CD14-positive monocyte (primary cell): ENCODE measurements around the gene STRAP. TPM values are rescaled to one million over a fixed set of nuclear protein-coding genes. Genes with fewer than 3 reads are reported as not detected.
A peak's percentile ranks its signal among the peaks of the same experiment; 100 is the strongest.

ENCODE experiments used
- DNase-seq, 3 donors: peaks; one replicate each; pipeline ENCODE4 v3.0.0-alpha.2; 2011 to 2022
- H2AFZ ChIP-seq: 2 replicates; pipeline ENCODE4 v1.6.0; 2012; ENCODE audit warnings: mild to moderate bottlenecking, low read depth, low read length, inconsistent platforms; ENCODE audit not compliant: insufficient read depth, poor library complexity, severe bottlenecking
- H3K27ac ChIP-seq, 2 donors: 1 replicate in 1 of 2; 2 replicates in 1 of 2; pipeline ENCODE4 v1.5.1; 2012 to 2013; ENCODE audit warnings: low read length in 2 of 2, control low read depth in 1 of 2, inconsistent platforms in 1 of 2, low read depth in 1 of 2, mild to moderate bottlenecking in 1 of 2
- H3K27me3 ChIP-seq, 2 donors: one replicate each; pipeline versions ENCODE4 v1.6.0 to v1.6.1; 2011 to 2013; ENCODE audit warnings: low read length in 2 of 2; ENCODE audit not compliant: control insufficient read depth in 2 of 2, insufficient read depth in 2 of 2
- H3K36me3 ChIP-seq, 2 donors: replicated peaks in 1 of 2; 1 replicate in 1 of 2; 2 replicates in 1 of 2; pipeline versions ENCODE4 v1.5.1 to v1.6.1; 2012 to 2013; ENCODE audit warnings: low read length in 2 of 2, control low read depth in 1 of 2, inconsistent platforms in 1 of 2, mild to moderate bottlenecking in 1 of 2; ENCODE audit not compliant: insufficient read depth in 2 of 2, control insufficient read depth in 1 of 2
- H3K4me1 ChIP-seq, 2 donors: 1 replicate in 1 of 2; 2 replicates in 1 of 2; pipeline versions ENCODE4 v1.5.1 to v1.6.1; 2012 to 2013; ENCODE audit warnings: low read length in 2 of 2, control low read depth in 1 of 2, inconsistent platforms in 1 of 2, mild to moderate bottlenecking in 1 of 2, moderate library complexity in 1 of 2; ENCODE audit not compliant: insufficient read depth in 2 of 2, control insufficient read depth in 1 of 2
- H3K4me2 ChIP-seq: replicated peaks from 2 replicates; pipeline ENCODE3; 2012; ENCODE audit warnings: low read length, moderate library complexity, mild to moderate bottlenecking; ENCODE audit not compliant: poor library complexity, severe bottlenecking; ENCODE audit errors: extremely low read depth
- H3K4me3 ChIP-seq, 3 experiments: fragments of 200-600 bp in 1 of 3; sonication (generic) in 1 of 3; replicated peaks in 1 of 3; 1 replicate in 2 of 3; 2 replicates in 1 of 3; pipeline ENCODE4 v1.5.1; 2011 to 2013; ENCODE audit warnings: low read length in 3 of 3, mild to moderate bottlenecking in 3 of 3, control low read depth in 2 of 3, low read depth in 2 of 3, inconsistent platforms in 1 of 3, moderate library complexity in 1 of 3
- H3K79me2 ChIP-seq: 2 replicates; pipeline ENCODE4 v1.6.0; 2012; ENCODE audit warnings: mild to moderate bottlenecking, control low read depth, inconsistent platforms, low read length, moderate library complexity; ENCODE audit not compliant: insufficient read depth
- H3K9ac ChIP-seq: 2 replicates; pipeline ENCODE4 v1.6.0; 2017; ENCODE audit warnings: low read length, mild to moderate bottlenecking; ENCODE audit not compliant: insufficient read depth, poor library complexity, severe bottlenecking
- H3K9me3 ChIP-seq, 2 donors: replicated peaks in 1 of 2; 1 replicate in 1 of 2; 2 replicates in 1 of 2; pipeline versions ENCODE4 v1.5.1 to v1.6.1; 2012 to 2013; ENCODE audit warnings: low read length in 2 of 2, control low read depth in 1 of 2; ENCODE audit not compliant: control insufficient read depth in 1 of 2, insufficient read depth in 1 of 2
- H4K20me1 ChIP-seq: 2 replicates; pipeline ENCODE4 v1.6.0; 2012; ENCODE audit warnings: mild to moderate bottlenecking, low read length, control low read depth, moderate library complexity; ENCODE audit not compliant: insufficient read depth
- H3K27ac Mint-ChIP-seq, 7 donors: one replicate each; pipeline ENCODE4 v1.8.0; 2020; ENCODE audit warnings: mild to moderate bottlenecking in 7 of 7, mixed read lengths in 7 of 7, moderate library complexity in 6 of 7, inconsistent platforms in 2 of 7
- H3K27me3 Mint-ChIP-seq, 3 donors: one replicate each; pipeline ENCODE4 v1.8.0; 2021 to 2022; ENCODE audit warnings: low read depth in 3 of 3, mild to moderate bottlenecking in 3 of 3, mixed read lengths in 3 of 3, moderate library complexity in 3 of 3, inconsistent platforms in 1 of 3
- H3K36me3 Mint-ChIP-seq, 2 donors: one replicate each; pipeline ENCODE4 v1.8.0; 2020; ENCODE audit warnings: mixed read lengths in 2 of 2, inconsistent platforms in 1 of 2, mild to moderate bottlenecking in 1 of 2
- H3K4me1 Mint-ChIP-seq: one replicate; pipeline ENCODE4 v1.8.0; 2020; ENCODE audit warnings: mild to moderate bottlenecking, mixed read lengths
- H3K4me3 Mint-ChIP-seq, 2 donors: one replicate each; pipeline ENCODE4 v1.8.0; 2020; ENCODE audit warnings: mild to moderate bottlenecking in 2 of 2, mixed read lengths in 2 of 2, moderate library complexity in 1 of 2
- H3K9me3 Mint-ChIP-seq, 7 donors: one replicate each; pipeline ENCODE4 v1.8.0; 2020 to 2022; ENCODE audit warnings: mixed read lengths in 7 of 7, mild to moderate bottlenecking in 6 of 7, moderate library complexity in 6 of 7, inconsistent platforms in 2 of 7
- CTCF ChIP-seq: fragments of 200-600 bp; IDR thresholded peaks from one replicate; pipeline ENCODE4 v1.8.0; 2022; ENCODE audit warnings: antibody characterized with exemption, mild to moderate bottlenecking
- WGBS: methylation state at CpG from one replicate; pipeline ENCODE4 v1.1.5; 2013; ENCODE audit warnings: missing lambda C conversion rate; ENCODE audit not compliant: insufficient coverage; 5-methylcytosine and 5-hydroxymethylcytosine counted together
- intact Hi-C, 2 donors: fragments of 100-400 bp; cut with micrococcal nuclease; formaldehyde crosslinking; loops; one replicate each; pipeline versions ENCODE4 v1.15.0 to v1.15.1; 2023
- polyA plus RNA-seq, 3 donors: library from polyadenylated mRNA; depleted of rRNA in 1 of 3; unstranded in 2 of 3; stranded (reverse) in 1 of 3; fragments of 300-500 nt in 2 of 3; fragments of >200 nt in 1 of 3; fragmentation: Illumina TruSeq in 2 of 3; gene quantifications; 1 replicate in 2 of 3; 2 replicates in 1 of 3; pipeline ENCODE4 v1.2.3, GENCODE V29; 2012 to 2021

STRAP gene
- polyA plus RNA-seq, 3 donors, result 53.7 to 111 (median 98.2) TPM

- Mint-ChIP-seq H3K9me3 (peaks cover 0 to 4% (median 2%) of the 10 kb centered on the region in 7 donors), H3K4me1 (peaks cover 7% of the 10 kb centered on the region), H3K4me3 (peak overlapping the region in 1 of 2 donors; percentile 48), H3K27me3 (peaks cover 0 to 2% (median 0%) of the 10 kb centered on the region in 3 donors), H3K36me3 (no peaks in the 10 kb centered on the region), H3K27ac (peak overlapping the region in 5 of 7 donors; percentile 7 to 79 (median 46))
- no peak for TF ChIP-seq CTCF
- DNase-seq, result peak; percentile 46 to 60 (median 56)
- Histone ChIP-seq H3K79me2 (no peaks in the 10 kb centered on the region), H3K27ac (no peak overlapping the region), H3K27me3 (no peaks in the 10 kb centered on the region), H3K4me2 (peak overlapping the region; percentile 32), H2AFZ (peak overlapping the region; percentile 9), H3K9me3 (no peaks in the 10 kb centered on the region), H4K20me1 (no peaks in the 10 kb centered on the region), H3K36me3 (no peaks in the 10 kb centered on the region), H3K4me3 (no peak overlapping the region), H3K4me1 (peaks cover 4 to 13% of the 10 kb centered on the region in 2 donors), H3K9ac (no peak overlapping the region)
- 0% methylated on average over 3 of the region's 6 CpGs for WGBS
- intact Hi-C loops, result no loop called here
These were observed 18.2 kb upstream of the STRAP start for GRCh38 chr12:15863984-15864383.

GRCh38 chr12:15868186-15868585, 14.0 kb upstream of the STRAP start:
- Histone ChIP-seq H3K4me3 (no peak overlapping the region), H4K20me1 (no peaks in the 10 kb centered on the region), H2AFZ (no peak overlapping the region), H3K9ac (no peak overlapping the region), H3K79me2 (no peaks in the 10 kb centered on the region), H3K9me3 (no peaks in the 10 kb centered on the region), H3K4me2 (no peak overlapping the region), H3K36me3 (no peaks in the 10 kb centered on the region), H3K4me1 (peaks cover 4 to 13% of the 10 kb centered on the region in 2 donors), H3K27me3 (no peaks in the 10 kb centered on the region), H3K27ac (no peak overlapping the region)
- DNase-seq, result no peak
- no CpG with 5 or more reads among the region's 3 CpGs for WGBS
- Mint-ChIP-seq H3K27ac (no peak overlapping the region), H3K9me3 (peaks cover 0 to 8% (median 4%) of the 10 kb centered on the region in 7 donors), H3K4me3 (no peak overlapping the region), H3K4me1 (peaks cover 7% of the 10 kb centered on the region), H3K36me3 (no peaks in the 10 kb centered on the region), H3K27me3 (peaks cover 0 to 2% (median 2%) of the 10 kb centered on the region in 3 donors)
- no peak for TF ChIP-seq CTCF
- intact Hi-C loops, result no loop called here
